ENCODE data around the gene HK1. TPM values are rescaled to one million over a fixed set of nuclear protein-coding genes. Genes with fewer than 3 reads are reported as not detected.

The HK1 gene
- total and polyA plus RNA-seq, 2 of the 13 experiments (the other 11 are each of a cell fraction or from before 2014, with no cell fraction given), result 0.29 to 1.5 TPM

DNA sequence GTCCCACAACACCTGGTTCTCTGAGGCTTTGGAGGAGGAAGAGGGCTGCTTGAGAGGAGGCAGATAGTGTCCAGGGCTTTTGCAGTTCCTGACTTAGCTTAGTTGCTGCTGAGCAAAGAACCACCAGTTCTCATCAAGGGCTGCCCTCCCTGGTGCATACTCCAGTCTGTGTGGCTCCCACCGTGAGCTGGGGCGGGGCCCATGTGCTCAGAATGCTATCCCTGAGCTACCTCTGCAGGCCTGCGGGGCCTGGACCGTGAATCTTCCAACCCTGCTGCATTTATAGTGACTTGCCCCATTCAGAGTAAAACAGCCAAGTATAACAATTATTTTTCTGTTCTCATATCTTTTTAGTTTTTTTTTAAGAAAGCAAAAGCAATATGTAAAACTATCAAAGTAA lies 89.2 kb downstream of the HK1 start:
- ATAC-seq, result no peak

GRCh38 chr10:69372126-69372980 lies 94.1 kb downstream of the HK1 start:
- Histone ChIP-seq H4K20me1 (ENCODE audit: insufficient read depth, low read length) (no peaks in the 10 kb centered on the region), H3K36me3 (replicated peaks in 1 of 2; ENCODE audit: control insufficient read depth in 1 of 2, insufficient read depth in 2 of 2, low read length in 2 of 2) (no peaks in the 10 kb centered on the region), H2AFZ (ENCODE audit: low read length) (no peak overlapping the region), H3K4me3 (replicated peaks in 1 of 3; ENCODE audit: insufficient read depth in 1 of 3, low read depth in 2 of 3, low read length in 3 of 3) (no peak overlapping the region), H3K79me2 (ENCODE audit: insufficient read depth, low read length) (no peaks in the 10 kb centered on the region), H3K4me1 (ENCODE audit: insufficient read depth, low read length) (no peaks in the 10 kb centered on the region), H3K27me3 (ENCODE audit: control insufficient read depth in 1 of 2, insufficient read depth in 2 of 2, low read length in 2 of 2) (peaks cover 2 to 32% of the 10 kb centered on the region in 2 experiments; a peak in 2 of 5 replicates), H3K9me3 (ENCODE audit: low read length) (no peaks in the 10 kb centered on the region), H3K4me2 (ENCODE audit: low read depth, low read length) (no peak overlapping the region), H3K9ac (ENCODE audit: insufficient read depth, low read depth, low read length) (no peak overlapping the region), H3K27ac (ENCODE audit: extremely low read length, insufficient read depth, low read length) (no peak overlapping the region)
- intact Hi-C loops (cut with micrococcal nuclease; ENCODE audit: unreplicated experiment), result no loop called here
- ChIA-PET CTCF (ENCODE audit: low intra/inter-chr PET ratio, low total read pairs) (no interaction called here), POLR2A (no interaction called here)
- WGBS (ENCODE audit: low lambda C conversion rate), result 13% methylated on average over 9 of the region's 9 CpGs
- FAIRE-seq (no peak), DNase-seq (ENCODE audit: low spot score) (no peak), ATAC-seq (no peak)
- in situ Hi-C loops (cut with HindIII; ENCODE audit: extremely low pct_ligation_motif_present, low pct_unique_long_range_greater_than_20kb), result no loop called here
- no TSS peak for BruUV-seq (replicated peaks)
- TF ChIP-seq ATF7-NPFF (CRISPR knock-in tag; IDR thresholded peaks at IDR 0.05; ENCODE audit: low read depth) (no peak), SATB2 (CRISPR knock-in tag; IDR thresholded peaks at IDR 0.05) (no peak), U2AF1 (optimal IDR thresholded peaks at IDR 0.05; ENCODE audit: low read depth, low read length) (no peak), ZNF138 (CRISPR knock-in tag; IDR thresholded peaks at IDR 0.05; ENCODE audit: low read depth) (no peak)
- TF ChIP-seq, protein P1, sequence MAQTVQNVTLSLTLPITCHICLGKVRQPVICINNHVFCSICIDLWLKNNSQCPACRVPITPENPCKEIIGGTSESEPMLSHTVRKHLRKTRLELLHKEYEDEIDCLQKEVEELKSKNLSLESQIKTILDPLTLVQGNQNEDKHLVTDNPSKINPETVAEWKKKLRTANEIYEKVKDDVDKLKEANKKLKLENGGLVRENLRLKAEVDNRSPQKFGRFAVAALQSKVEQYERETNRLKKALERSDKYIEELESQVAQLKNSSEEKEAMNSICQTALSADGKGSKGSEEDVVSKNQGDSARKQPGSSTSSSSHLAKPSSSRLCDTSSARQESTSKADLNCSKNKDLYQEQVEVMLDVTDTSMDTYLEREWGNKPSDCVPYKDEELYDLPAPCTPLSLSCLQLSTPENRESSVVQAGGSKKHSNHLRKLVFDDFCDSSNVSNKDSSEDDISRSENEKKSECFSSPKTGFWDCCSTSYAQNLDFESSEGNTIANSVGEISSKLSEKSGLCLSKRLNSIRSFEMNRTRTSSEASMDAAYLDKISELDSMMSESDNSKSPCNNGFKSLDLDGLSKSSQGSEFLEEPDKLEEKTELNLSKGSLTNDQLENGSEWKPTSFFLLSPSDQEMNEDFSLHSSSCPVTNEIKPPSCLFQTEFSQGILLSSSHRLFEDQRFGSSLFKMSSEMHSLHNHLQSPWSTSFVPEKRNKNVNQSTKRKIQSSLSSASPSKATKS (CRISPR knock-in tag; IDR thresholded peaks at IDR 0.05), result no peak

More for the DNA sequence above, 89.2 kb downstream of the HK1 start:
- no peak overlapping the region for H2AFZ ChIP-seq (ENCODE audit: low read length)
- H3K27ac ChIP-seq (ENCODE audit: extremely low read length, insufficient read depth, low read length), result no peak overlapping the region
- intact Hi-C loops (cut with micrococcal nuclease; ENCODE audit: unreplicated experiment) (no loop called here), in situ Hi-C loops (cut with HindIII; ENCODE audit: extremely low pct_ligation_motif_present, low pct_unique_long_range_greater_than_20kb) (no loop called here)
- H3K27me3 ChIP-seq (ENCODE audit: control insufficient read depth in 1 of 2, insufficient read depth in 2 of 2, low read length in 2 of 2), result peaks cover 0 to 17% of the 10 kb centered on the region in 2 experiments; a peak in 2 of 5 replicates
- H3K9me3 ChIP-seq (ENCODE audit: low read length), result no peaks in the 10 kb centered on the region
- H3K4me1 ChIP-seq (ENCODE audit: insufficient read depth, low read length), result no peaks in the 10 kb centered on the region
- no peak overlapping the region for H3K9ac ChIP-seq (ENCODE audit: insufficient read depth, low read depth, low read length)
- no peak overlapping the region for H3K4me2 ChIP-seq (ENCODE audit: low read depth, low read length)
- no TSS peak for BruUV-seq (replicated peaks)
- H3K79me2 ChIP-seq (ENCODE audit: insufficient read depth, low read length), result no peaks in the 10 kb centered on the region
- H3K4me3 ChIP-seq (replicated peaks in 1 of 3; ENCODE audit: insufficient read depth in 1 of 3, low read depth in 2 of 3, low read length in 3 of 3), result no peak overlapping the region
- no peaks in the 10 kb centered on the region for H4K20me1 ChIP-seq (ENCODE audit: insufficient read depth, low read length)
- POLR2A ChIA-PET, result no interaction called here
- DNase-seq (ENCODE audit: low spot score), result no peak
- WGBS (ENCODE audit: low lambda C conversion rate), result 3% methylated on average over 4 of the region's 4 CpGs
- CTCF ChIA-PET (ENCODE audit: low intra/inter-chr PET ratio, low total read pairs), result no interaction called here
- TF ChIP-seq CENPX (CRISPR knock-in tag; IDR thresholded peaks at IDR 0.05) (no peak), ZNF790 (CRISPR knock-in tag; IDR thresholded peaks at IDR 0.05; ENCODE audit: borderline replicate concordance) (no peak), ZNF607 (CRISPR knock-in tag; IDR thresholded peaks at IDR 0.05; ENCODE audit: borderline replicate concordance) (no peak), PREB (CRISPR knock-in tag; IDR thresholded peaks at IDR 0.05) (no peak), ZFP90 (CRISPR knock-in tag; IDR thresholded peaks at IDR 0.05; ENCODE audit: borderline replicate concordance) (no peak), SNAI1 (CRISPR knock-in tag; IDR thresholded peaks at IDR 0.05; ENCODE audit: borderline replicate concordance) (no peak), KLF11 (CRISPR knock-in tag; IDR thresholded peaks at IDR 0.05) (no peak), ZNF614 (CRISPR knock-in tag; IDR thresholded peaks at IDR 0.05; ENCODE audit: borderline replicate concordance) (no peak), KDM5A (IDR thresholded peaks at IDR 0.05; ENCODE audit: borderline replicate concordance, low read length) (no peak)
- no peaks in the 10 kb centered on the region for H3K36me3 ChIP-seq (replicated peaks in 1 of 2; ENCODE audit: control insufficient read depth in 1 of 2, insufficient read depth in 2 of 2, low read length in 2 of 2)
- FAIRE-seq, result no peak

Measured in HepG2 (cell line).